Stimulated activated naive B cell treated with anti-CD40 and anti-IgM and Interleukin-4, amounts not matched to agents 10 μg/mL and 1 μg/mL and 100 μg/mL, for 72 hours (primary cell): ENCODE data around the gene SAGE1.
"Not testable (repeated sequence)": the region's sequence is repeated elsewhere in the genome, so short reads cannot be mapped to it uniquely, and the experiment has no call there.

Experiments used
- ATAC-seq, 2 donors: fragments of 150-1000 bp; cut with Tn5 transposase; replicated peaks; 2 replicates each; pipeline ENCODE4 v1.10.0; 2021; ENCODE audit warnings: moderate library complexity in 1 of 2
- DNase-seq: peaks from one replicate; pipeline ENCODE4 v3.0.0; 2021
- H3K27ac Mint-ChIP-seq: one replicate; pipeline ENCODE4 v1.8.0; 2022; ENCODE audit warnings: mild to moderate bottlenecking, mixed read lengths
- H3K27me3 Mint-ChIP-seq, 2 donors: one replicate each; pipeline ENCODE4 v1.8.0; 2022; ENCODE audit warnings: mixed read lengths in 2 of 2
- H3K36me3 Mint-ChIP-seq, 2 donors: one replicate each; pipeline ENCODE4 v1.8.0; 2022; ENCODE audit warnings: mixed read lengths in 2 of 2, mild to moderate bottlenecking in 1 of 2
- H3K4me1 Mint-ChIP-seq, 2 donors: one replicate each; pipeline ENCODE4 v1.8.0; 2022; ENCODE audit warnings: mixed read lengths in 2 of 2, mild to moderate bottlenecking in 1 of 2
- H3K4me3 Mint-ChIP-seq, 2 donors: one replicate each; pipeline ENCODE4 v1.8.0; 2022; ENCODE audit warnings: mild to moderate bottlenecking in 2 of 2, mixed read lengths in 2 of 2, moderate library complexity in 1 of 2
- H3K9me3 Mint-ChIP-seq, 2 donors: one replicate each; pipeline ENCODE4 v1.8.0; 2022; ENCODE audit warnings: mixed read lengths in 2 of 2, mild to moderate bottlenecking in 1 of 2

SAGE1 gene, protein sequence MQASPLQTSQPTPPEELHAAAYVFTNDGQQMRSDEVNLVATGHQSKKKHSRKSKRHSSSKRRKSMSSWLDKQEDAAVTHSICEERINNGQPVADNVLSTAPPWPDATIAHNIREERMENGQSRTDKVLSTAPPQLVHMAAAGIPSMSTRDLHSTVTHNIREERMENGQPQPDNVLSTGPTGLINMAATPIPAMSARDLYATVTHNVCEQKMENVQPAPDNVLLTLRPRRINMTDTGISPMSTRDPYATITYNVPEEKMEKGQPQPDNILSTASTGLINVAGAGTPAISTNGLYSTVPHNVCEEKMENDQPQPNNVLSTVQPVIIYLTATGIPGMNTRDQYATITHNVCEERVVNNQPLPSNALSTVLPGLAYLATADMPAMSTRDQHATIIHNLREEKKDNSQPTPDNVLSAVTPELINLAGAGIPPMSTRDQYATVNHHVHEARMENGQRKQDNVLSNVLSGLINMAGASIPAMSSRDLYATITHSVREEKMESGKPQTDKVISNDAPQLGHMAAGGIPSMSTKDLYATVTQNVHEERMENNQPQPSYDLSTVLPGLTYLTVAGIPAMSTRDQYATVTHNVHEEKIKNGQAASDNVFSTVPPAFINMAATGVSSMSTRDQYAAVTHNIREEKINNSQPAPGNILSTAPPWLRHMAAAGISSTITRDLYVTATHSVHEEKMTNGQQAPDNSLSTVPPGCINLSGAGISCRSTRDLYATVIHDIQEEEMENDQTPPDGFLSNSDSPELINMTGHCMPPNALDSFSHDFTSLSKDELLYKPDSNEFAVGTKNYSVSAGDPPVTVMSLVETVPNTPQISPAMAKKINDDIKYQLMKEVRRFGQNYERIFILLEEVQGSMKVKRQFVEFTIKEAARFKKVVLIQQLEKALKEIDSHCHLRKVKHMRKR

DNA sequence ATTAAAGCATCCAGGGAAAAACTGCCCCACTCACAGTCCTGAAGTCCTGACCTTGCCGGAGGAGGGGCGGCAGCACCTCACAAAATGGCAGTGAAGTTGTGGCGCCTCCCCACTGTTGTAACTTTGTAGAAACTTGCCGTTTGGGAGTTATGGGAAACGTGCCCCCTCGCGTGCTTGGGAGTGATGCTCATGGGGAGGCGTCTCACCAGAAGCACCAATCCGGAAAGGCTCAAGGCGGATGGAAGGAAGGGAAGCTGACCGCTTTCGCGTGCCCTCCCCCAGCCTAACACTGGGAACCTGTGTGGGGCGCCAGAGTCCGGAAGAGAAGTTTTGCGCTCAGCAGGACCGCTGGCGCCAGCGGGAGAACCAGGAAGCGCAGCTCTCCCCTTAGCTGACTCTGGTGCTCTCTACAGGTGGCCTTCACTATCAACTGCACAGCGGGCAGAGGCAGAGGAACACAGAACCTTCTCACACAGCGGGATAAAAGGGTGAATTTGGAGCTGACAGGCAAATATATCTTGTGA is at the start of gene SAGE1, which contains the start of gene CT45A10:
Gene SAGE1 (plus strand): TSS at position 423 of the 524 bp plus-strand sequence. CDS start 2,527 bp downstream, outside the sequence.
Gene CT45A10 (minus strand): TSS at position 151 of the 524 bp plus-strand sequence. CDS start 8,100 bp downstream, outside the sequence.
- no peak within 1 kb of the TSS for H3K4me3 Mint-ChIP-seq
- no peak for DNase-seq
- peaks cover 0 to 5% of the 10 kb centered on the region in 2 donors for H3K27me3 Mint-ChIP-seq
- H3K27ac Mint-ChIP-seq: no peak within 1 kb of the TSS
- ATAC-seq: no peak
- no peaks in the 10 kb centered on the region for H3K4me1 Mint-ChIP-seq
- no peaks in the 10 kb centered on the region for H3K36me3 Mint-ChIP-seq
- no peaks in the 10 kb centered on the region for H3K9me3 Mint-ChIP-seq

DNA sequence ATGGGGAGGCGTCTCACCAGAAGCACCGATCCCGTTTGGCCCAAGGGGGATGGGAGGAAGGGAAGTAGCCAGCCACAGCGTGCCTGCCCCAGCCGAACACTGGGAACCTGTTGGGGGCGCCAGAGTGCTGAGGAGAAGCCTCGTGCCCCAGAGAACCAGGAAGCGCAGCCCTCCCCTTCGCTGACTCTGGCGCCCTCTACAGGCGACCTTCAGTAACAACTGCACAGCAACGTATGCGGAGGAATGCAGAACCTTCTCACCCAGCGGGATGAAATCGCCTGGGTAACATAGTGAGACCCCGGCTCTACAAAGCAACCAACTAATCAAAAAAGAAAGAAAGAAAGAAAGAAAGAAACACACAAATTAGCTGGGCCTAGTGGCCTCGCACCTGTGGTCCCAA is 39.1 kb upstream of the SAGE1 start, which contains the start of gene CT45A8:
Gene CT45A8 (minus strand): TSS at position 101 of the 400 bp plus-strand sequence. CDS start 3,755 bp downstream, outside the sequence.
- not testable (repeated sequence) for DNase-seq, H3K9me3 Mint-ChIP-seq, ATAC-seq, H3K36me3 Mint-ChIP-seq, H3K27me3 Mint-ChIP-seq, H3K4me1 Mint-ChIP-seq, H3K27ac Mint-ChIP-seq, H3K4me3 Mint-ChIP-seq

DNA sequence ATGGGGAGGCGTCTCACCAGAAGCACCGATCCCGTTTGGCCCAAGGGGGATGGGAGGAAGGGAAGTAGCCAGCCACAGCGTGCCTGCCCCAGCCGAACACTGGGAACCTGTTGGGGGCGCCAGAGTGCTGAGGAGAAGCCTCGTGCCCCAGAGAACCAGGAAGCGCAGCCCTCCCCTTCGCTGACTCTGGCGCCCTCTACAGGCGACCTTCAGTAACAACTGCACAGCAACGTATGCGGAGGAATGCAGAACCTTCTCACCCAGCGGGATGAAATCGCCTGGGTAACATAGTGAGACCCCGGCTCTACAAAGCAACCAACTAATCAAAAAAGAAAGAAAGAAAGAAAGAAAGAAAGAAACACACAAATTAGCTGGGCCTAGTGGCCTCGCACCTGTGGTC is 21.8 kb upstream of the SAGE1 start, which contains the start of gene CT45A9:
Gene CT45A9 (minus strand): TSS at position 101 of the 400 bp plus-strand sequence. CDS start 3,751 bp downstream, outside the sequence.
- DNase-seq, H3K4me1 Mint-ChIP-seq, ATAC-seq, H3K36me3 Mint-ChIP-seq, H3K27me3 Mint-ChIP-seq, H3K9me3 Mint-ChIP-seq, H3K4me3 Mint-ChIP-seq, H3K27ac Mint-ChIP-seq: not testable (repeated sequence)

DNA sequence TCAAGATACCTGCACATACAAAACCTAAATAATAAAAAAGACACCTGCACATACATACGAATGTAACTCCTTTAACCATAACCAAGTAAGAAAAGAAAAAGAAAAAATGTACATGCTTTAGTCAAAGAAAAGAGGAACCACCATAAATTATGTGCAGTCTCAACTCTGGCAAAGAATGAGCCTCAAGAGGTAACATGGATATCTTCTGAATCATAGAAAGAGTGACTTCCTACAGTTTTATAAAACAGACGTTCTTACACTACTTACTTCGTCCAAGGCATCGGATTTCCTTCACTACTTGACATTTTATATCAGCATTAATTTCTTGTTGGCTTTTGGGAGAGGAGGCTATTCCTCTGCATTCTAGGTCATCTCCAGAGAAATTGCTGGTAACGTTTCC is 10.8 kb upstream of the SAGE1 start:
- H3K4me1 Mint-ChIP-seq, DNase-seq, H3K4me3 Mint-ChIP-seq, H3K36me3 Mint-ChIP-seq, H3K27me3 Mint-ChIP-seq, H3K27ac Mint-ChIP-seq, H3K9me3 Mint-ChIP-seq, ATAC-seq: not testable (repeated sequence)

DNA sequence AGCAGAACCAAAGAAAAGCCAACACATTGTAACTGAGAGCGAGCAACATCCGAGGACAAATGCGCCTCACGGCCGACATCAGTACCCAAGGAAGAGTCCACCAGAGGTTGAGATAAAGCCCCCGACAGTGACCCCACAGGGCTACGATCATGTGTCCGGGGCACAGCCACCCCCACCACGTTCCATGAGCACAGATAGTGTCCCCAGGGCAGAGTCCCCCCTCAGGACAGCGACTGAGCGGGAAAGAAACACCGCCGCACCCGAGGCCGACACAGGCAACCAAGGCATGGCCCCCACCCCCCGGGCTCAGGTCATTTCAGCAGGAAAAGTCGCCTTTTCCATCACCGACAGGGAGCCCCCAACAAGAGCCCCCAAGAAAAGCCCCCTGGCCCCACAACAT is 5.3 kb upstream of the SAGE1 start:
- not testable (repeated sequence) for ATAC-seq, H3K36me3 Mint-ChIP-seq, H3K27me3 Mint-ChIP-seq

DNA sequence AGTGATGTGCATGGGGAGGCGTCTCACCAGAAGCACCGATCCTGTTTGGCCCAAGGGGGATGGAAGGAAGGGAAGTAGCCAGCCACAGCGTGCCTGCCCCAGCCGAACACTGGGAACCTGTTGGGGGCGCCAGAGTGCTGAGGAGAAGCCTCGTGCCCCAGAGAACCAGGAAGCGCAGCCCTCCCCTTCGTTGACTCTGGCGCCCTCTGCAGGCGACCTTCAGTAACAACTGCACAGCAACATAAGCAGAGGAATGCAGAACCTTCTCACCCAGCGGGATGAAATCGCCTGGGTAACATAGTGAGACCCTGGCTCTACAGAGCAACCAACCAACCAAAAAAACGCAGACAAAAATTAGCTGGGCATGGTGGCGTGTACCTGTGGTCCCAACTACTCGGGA is 4.5 kb upstream of the SAGE1 start:
- not testable (repeated sequence) for DNase-seq, ATAC-seq, H3K9me3 Mint-ChIP-seq, H3K27ac Mint-ChIP-seq, H3K36me3 Mint-ChIP-seq, H3K4me3 Mint-ChIP-seq, H3K27me3 Mint-ChIP-seq, H3K4me1 Mint-ChIP-seq

More for the DNA sequence above, 5.3 kb upstream of the SAGE1 start:
- not testable (repeated sequence) for H3K27ac Mint-ChIP-seq, H3K4me3 Mint-ChIP-seq, H3K9me3 Mint-ChIP-seq, H3K4me1 Mint-ChIP-seq, DNase-seq

DNA sequence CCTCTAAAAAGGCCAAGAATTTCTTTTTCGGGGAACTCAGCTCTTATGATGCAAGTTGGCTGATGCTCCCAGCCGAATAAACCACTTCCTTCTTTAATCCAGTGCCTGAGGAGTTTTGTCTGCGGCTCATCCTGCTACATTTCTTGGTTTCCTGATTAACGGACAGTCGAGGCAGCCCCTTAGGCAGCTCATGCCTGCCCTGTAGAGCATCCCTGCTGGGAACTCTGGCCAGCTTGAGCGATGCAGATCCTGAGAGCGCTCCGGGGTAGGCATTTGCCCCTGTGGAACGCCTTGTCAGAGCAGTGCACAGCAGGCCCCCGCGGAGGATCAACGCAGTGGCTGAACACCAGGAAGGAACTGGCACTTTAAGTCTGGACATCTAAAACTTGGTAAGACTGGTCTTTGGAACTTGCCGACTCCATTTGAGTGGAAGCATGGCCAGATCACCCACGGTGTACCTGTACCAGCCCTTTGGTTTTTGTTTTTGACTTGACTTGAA is 3.4 kb upstream of the SAGE1 start:
- Mint-ChIP-seq H3K27me3 (no peaks in the 10 kb centered on the region), H3K27ac (no peak overlapping the region), H3K4me1 (no peaks in the 10 kb centered on the region), H3K4me3 (no peak overlapping the region), H3K9me3 (no peaks in the 10 kb centered on the region), H3K36me3 (no peaks in the 10 kb centered on the region)
- ATAC-seq: no peak
- no peak for DNase-seq

DNA sequence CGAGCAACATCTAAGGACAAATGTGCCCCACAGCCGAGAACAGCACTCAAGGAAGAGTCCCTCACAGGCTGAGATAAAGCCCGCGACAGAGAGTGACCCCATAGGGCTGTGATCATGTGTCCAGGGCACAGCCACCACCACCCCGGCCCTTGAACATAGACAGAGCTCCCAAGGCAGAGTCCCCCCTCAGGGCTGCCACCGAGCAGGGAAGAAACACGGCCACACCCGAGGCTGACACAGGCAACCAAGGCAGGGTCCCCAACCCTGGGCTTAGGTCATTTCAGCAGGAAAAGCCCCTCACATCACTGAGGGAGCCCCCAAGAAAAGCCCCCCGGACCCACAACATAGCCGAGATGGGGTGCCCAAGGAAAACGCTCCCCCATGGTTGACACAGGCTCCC is 735 bp upstream of the SAGE1 start:
- DNase-seq (no peak), ATAC-seq (no peak)
- Mint-ChIP-seq H3K4me3 (no peak overlapping the region), H3K27ac (no peak overlapping the region), H3K27me3 (peaks cover 0 to 5% of the 10 kb centered on the region in 2 donors), H3K4me1 (no peaks in the 10 kb centered on the region), H3K9me3 (no peaks in the 10 kb centered on the region), H3K36me3 (no peaks in the 10 kb centered on the region)

DNA sequence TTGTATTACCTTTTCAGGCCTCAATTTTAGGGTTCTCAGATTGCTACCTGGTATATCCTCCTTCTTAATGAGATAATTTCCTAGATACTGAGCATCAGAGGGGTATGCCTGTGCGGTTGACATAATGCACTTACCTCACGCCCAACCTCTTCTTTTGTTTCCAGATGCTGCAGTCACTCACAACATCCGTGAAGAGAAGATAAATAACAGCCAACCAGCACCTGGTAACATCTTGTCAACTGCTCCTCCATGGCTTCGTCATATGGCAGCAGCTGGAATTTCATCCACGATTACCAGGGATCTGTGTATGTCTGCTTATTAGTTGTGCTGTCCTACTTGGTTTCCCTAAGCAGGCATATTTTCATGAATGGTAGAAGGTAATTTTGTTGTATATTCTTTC is 16.7 kb downstream of the SAGE1 start:
- no peaks in the 10 kb centered on the region for H3K9me3 Mint-ChIP-seq
- no peak overlapping the region for H3K4me3 Mint-ChIP-seq
- H3K27ac Mint-ChIP-seq: no peak overlapping the region
- H3K36me3 Mint-ChIP-seq: no peaks in the 10 kb centered on the region
- no peaks in the 10 kb centered on the region for H3K4me1 Mint-ChIP-seq
- H3K27me3 Mint-ChIP-seq: peaks cover 0 to 17% of the 10 kb centered on the region in 2 donors
- DNase-seq (no peak), ATAC-seq (no peak)

DNA sequence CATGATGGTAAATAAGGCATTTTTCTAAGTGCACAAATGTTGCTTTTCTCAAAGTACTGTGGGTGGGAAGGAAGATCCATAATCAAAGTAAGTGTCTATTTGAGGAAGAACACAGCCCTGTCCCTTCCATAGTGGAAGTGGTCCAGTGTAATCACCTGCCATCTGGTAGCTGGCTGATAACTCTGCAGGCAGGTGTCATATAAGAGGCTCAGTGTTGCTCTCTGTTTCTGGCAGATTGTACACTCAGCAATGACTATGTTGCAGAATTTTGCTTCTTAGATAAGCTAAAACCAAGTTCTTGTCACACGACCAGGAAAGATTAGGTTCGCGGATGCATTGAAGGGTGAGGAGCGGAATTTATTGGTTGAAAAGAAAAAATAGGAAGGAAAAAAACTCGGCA is 20.9 kb downstream of the SAGE1 start:
- no peak for ATAC-seq
- Mint-ChIP-seq H3K9me3 (no peaks in the 10 kb centered on the region), H3K27me3 (peaks cover 0 to 14% of the 10 kb centered on the region in 2 donors), H3K27ac (no peak overlapping the region), H3K36me3 (no peaks in the 10 kb centered on the region), H3K4me1 (no peaks in the 10 kb centered on the region), H3K4me3 (no peak overlapping the region)
- DNase-seq: no peak

DNA sequence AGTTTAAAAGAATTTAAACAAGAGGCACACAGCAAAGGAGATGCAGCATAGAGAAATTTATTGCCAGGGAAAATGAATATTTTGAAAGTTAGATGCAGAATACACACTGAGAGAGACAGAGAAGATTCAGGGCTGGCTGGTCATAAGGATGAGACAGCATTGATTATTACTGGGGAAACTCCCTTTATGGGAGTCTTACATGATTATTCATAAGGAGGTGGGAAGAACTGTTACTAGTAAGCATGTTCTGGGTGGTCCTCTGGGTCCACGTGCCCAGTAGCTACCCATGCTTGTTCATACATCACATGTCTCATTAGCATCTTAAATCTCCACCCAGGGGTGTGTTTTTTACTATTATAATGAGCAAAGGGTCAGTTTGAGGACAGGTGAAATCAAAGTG is 27.0 kb downstream of the SAGE1 start:
- not testable (repeated sequence) for H3K4me3 Mint-ChIP-seq, H3K4me1 Mint-ChIP-seq, DNase-seq, H3K9me3 Mint-ChIP-seq, H3K27ac Mint-ChIP-seq, H3K36me3 Mint-ChIP-seq, ATAC-seq
- peaks cover 0 to 10% of the 10 kb centered on the region in 2 donors for H3K27me3 Mint-ChIP-seq

DNA sequence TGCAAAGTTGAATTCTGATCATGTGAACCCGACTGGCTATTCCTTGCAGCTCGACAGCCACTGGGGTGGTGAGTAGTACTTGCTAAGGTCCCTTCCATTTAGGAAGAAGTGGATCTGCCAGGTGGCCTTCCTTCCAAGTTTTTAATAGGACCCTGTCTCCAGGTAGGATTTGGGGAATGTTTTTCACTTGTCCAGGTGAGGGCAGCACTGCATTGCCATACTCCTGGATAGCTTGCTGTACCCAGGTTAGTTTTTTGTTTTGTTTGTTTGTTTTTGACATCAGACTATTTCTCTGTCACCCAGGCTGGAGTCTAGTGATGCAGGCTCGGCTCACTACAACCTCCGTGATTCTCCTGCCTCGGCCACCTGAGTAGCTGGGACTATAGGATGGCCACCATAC is 29.8 kb downstream of the SAGE1 start:
- peaks cover 0 to 2% of the 10 kb centered on the region in 2 donors for H3K4me1 Mint-ChIP-seq
- H3K9me3 Mint-ChIP-seq: no peaks in the 10 kb centered on the region
- DNase-seq (no peak), ATAC-seq (no peak)
- H3K36me3 Mint-ChIP-seq: no peaks in the 10 kb centered on the region
- H3K27me3 Mint-ChIP-seq: peaks cover 0 to 6% of the 10 kb centered on the region in 2 donors
- H3K4me3 Mint-ChIP-seq: no peak overlapping the region
- no peak overlapping the region for H3K27ac Mint-ChIP-seq

DNA sequence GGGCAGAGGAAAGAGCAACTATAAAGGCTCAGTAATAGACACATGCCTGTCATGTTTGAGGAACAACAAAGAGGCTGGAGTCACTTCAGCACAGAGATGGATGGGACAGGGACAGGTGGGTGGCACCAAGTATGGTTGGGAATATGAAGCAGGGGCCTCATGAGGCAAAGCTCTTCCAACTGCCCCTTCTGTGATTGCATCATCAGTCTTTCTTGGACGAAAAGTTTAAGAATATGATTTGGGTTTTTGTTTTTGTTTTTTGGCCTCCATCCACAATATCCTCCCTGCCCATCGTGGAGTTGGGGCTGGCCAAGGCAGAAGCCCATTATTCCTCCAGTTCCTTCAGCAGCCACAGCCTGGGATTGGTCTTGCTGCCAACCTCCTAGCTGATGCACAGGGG is 34.4 kb downstream of the SAGE1 start:
- no peak overlapping the region for H3K4me3 Mint-ChIP-seq
- no peaks in the 10 kb centered on the region for H3K36me3 Mint-ChIP-seq
- H3K4me1 Mint-ChIP-seq: no peaks in the 10 kb centered on the region
- H3K9me3 Mint-ChIP-seq: no peaks in the 10 kb centered on the region
- peaks cover 0 to 5% of the 10 kb centered on the region in 2 donors for H3K27me3 Mint-ChIP-seq
- no peak overlapping the region for H3K27ac Mint-ChIP-seq
- DNase-seq (no peak), ATAC-seq (no peak)
